ENCODE results near the gene URI1. TPM values are rescaled to one million over a fixed set of nuclear protein-coding genes. Genes with fewer than 3 reads are reported as not detected.

The URI1 gene
- polyA plus RNA-seq, 1 donor, result 62.6 TPM

DNA sequence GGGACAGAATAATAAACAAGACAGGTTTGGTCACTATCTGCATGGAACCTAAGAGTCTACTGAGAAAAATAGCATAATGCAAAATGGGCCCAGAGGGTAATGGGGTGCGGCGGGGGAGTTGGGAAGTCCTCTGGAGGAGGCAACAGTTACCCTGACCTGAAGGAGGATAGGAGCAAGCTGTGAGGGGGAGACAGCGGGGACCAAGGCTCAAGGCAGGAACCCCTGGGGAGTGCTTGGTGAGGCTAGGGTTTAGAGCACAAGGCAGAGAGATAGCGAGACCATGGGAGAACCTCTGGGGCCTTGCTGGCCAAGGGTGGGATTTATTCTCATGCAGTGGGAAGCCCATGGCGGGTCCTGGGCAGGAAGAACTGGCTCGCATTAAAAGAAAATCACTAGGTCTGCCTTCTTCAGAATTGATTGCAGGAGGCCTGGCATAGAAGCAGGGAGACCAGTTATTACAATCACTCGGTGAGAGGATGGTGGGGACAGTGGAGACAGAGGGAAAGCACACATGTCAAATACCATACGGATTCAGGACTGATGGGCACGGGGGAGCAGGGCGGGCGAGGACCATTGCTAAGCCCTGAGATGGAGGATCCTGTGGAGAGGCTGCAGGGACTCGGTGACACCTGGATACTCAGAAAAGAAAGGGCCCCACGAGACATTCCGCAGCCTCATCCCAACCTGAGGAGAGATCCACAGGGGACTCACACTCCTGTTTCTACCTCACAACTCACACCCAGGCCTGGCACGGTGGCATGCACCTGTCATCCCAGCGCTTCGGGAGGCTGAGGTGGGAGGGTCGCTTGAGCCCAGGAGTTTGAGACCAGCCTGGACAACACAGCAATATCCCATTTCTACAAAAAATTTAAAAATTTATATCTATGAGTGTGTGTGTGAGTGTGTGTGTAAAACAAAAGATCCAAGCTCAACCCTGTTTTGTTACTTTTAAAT, 110.4 kb downstream of the URI1 start:
- H3K27ac ChIP-seq (ENCODE audit: low read length), result no peak overlapping the region
- H3K4me3 ChIP-seq (ENCODE audit: low read length), result no peak overlapping the region
- no peak for DNase-seq
- no peaks in the 10 kb centered on the region for H3K9me3 ChIP-seq (ENCODE audit: control insufficient read depth, low read depth, low read length)
- H3K36me3 ChIP-seq (ENCODE audit: control insufficient read depth, insufficient read depth, low read length), result no peaks in the 10 kb centered on the region
- no peaks in the 10 kb centered on the region for H3K27me3 ChIP-seq (ENCODE audit: control insufficient read depth, insufficient read depth, low read length)
- no peaks in the 10 kb centered on the region for H3K4me1 ChIP-seq (ENCODE audit: control insufficient read depth, insufficient read depth, low read length)
- 94% methylated on average over 3 of the region's 18 CpGs for WGBS (ENCODE audit: insufficient coverage, low lambda C conversion rate)

DNA sequence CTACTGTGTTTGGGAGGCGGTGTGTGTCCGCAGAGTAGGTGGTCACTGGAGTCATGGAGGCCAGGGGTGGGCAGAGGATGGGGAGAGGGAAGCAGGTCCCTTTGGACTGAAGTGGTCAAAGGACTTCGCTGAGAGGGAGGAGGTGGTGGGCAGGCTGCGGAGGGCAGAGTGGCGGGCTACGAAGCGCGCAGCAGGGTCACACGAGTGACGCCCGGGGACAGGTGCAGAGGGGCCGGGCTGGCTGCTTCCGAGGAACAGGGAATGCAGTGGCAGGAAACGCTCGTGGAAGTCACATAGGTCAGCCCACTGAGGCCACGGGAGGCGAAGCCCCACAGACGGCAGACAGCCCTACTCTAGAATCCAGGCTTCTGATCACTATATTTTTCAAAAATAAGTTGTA, 111.5 kb downstream of the URI1 start:
- no peak overlapping the region for H3K4me3 ChIP-seq (ENCODE audit: low read length)
- H3K27me3 ChIP-seq (ENCODE audit: control insufficient read depth, insufficient read depth, low read length), result no peaks in the 10 kb centered on the region
- WGBS (ENCODE audit: insufficient coverage, low lambda C conversion rate), result 100% methylated on average over 1 of the region's 18 CpGs
- no peaks in the 10 kb centered on the region for H3K36me3 ChIP-seq (ENCODE audit: control insufficient read depth, insufficient read depth, low read length)
- H3K4me1 ChIP-seq (ENCODE audit: control insufficient read depth, insufficient read depth, low read length), result no peaks in the 10 kb centered on the region
- no peak for DNase-seq
- no peaks in the 10 kb centered on the region for H3K9me3 ChIP-seq (ENCODE audit: control insufficient read depth, low read depth, low read length)
- H3K27ac ChIP-seq (ENCODE audit: low read length), result no peak overlapping the region

DNA sequence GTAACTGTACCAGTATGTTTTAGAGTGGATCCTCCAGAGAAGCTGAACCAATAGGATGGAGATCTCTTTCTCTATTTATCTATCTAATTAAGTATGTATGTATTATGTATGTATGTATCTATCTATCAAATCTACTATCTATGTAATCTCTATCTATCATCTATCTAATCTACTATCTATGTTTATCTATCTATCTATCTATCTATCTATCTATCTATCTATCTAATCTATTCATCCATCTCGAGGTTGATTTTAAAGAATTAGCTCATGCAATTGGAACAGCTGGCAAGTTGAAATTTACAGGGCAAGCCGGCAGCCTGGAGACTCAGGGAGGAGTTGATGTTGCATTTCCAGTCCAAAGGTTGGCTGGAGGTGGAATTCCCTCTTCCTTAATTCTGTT, 112.2 kb downstream of the URI1 start:
- WGBS (ENCODE audit: insufficient coverage, low lambda C conversion rate), result 36% methylated on average over 2 of the region's 2 CpGs
- DNase-seq, result no peak
- no peaks in the 10 kb centered on the region for H3K9me3 ChIP-seq (ENCODE audit: control insufficient read depth, low read depth, low read length)
- H3K4me3 ChIP-seq (ENCODE audit: low read length), result no peak overlapping the region
- peaks cover under 1% of the 10 kb centered on the region for H3K27me3 ChIP-seq (ENCODE audit: control insufficient read depth, insufficient read depth, low read length)
- no peak overlapping the region for H3K27ac ChIP-seq (ENCODE audit: low read length)
- H3K4me1 ChIP-seq (ENCODE audit: control insufficient read depth, insufficient read depth, low read length), result no peaks in the 10 kb centered on the region
- H3K36me3 ChIP-seq (ENCODE audit: control insufficient read depth, insufficient read depth, low read length), result no peaks in the 10 kb centered on the region

DNA sequence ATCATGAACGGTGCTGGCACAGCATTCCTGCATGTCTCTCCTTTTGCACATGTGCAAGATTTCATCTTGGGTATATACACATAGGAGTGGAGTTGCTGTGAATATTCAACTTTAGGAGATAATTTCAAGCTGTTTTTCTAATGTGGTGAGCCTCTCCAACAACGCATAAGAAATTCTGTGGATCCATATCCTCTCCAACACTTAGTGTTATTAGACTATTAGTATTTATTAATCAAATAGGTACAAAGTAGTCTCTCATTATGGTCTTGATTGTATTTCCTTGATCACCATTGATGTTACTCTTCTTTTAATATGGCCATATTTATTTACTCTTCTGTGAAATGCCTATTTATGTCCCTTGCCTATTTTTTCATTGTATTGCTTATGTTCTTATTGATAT, 114.5 kb downstream of the URI1 start:
- no peaks in the 10 kb centered on the region for H3K4me1 ChIP-seq (ENCODE audit: control insufficient read depth, insufficient read depth, low read length)
- no peak overlapping the region for H3K4me3 ChIP-seq (ENCODE audit: low read length)
- H3K27me3 ChIP-seq (ENCODE audit: control insufficient read depth, insufficient read depth, low read length), result peaks cover 7% of the 10 kb centered on the region
- no CpG with 5 or more reads among the region's 2 CpGs for WGBS (ENCODE audit: insufficient coverage, low lambda C conversion rate)
- no peak for DNase-seq
- H3K36me3 ChIP-seq (ENCODE audit: control insufficient read depth, insufficient read depth, low read length), result no peaks in the 10 kb centered on the region
- no peaks in the 10 kb centered on the region for H3K9me3 ChIP-seq (ENCODE audit: control insufficient read depth, low read depth, low read length)
- no peak overlapping the region for H3K27ac ChIP-seq (ENCODE audit: low read length)

DNA sequence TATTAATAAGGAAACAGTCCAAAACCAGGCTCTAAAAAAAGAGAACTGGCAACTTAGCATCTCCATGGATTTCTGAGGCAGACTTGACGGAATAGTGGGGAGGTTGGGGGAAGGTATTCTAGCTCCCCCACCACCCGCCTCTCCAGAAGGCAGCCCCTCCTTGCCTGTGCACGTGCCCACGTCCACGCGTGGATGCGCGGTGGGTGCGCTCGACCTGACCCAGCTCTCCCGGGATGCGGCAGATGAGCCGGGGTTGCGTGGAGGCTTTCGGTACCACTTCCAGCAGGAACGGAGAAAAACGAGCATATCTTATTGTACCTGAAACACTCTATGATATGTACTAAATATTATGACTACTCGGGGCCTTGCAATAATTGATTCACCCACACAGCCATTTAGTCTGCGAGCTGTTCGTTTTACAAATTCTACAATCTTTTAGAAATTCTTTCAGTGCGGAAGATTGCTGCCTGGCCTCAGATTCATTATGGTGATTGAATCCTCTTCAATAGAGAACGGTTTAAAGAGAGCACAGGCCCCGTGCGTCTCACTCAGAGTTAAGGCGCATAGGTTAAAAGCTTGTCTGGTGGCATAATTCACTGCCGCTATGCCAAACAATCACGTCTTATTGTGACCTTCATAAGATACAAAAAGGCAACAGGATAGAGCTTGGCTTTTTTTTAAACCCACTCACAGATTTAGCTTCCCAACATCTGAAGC, 117.9 kb downstream of the URI1 start:
- no peak overlapping the region for H3K27ac ChIP-seq (ENCODE audit: low read length)
- 83% methylated on average over 8 of the region's 27 CpGs for WGBS (ENCODE audit: insufficient coverage, low lambda C conversion rate)
- DNase-seq, result no peak
- no peaks in the 10 kb centered on the region for H3K36me3 ChIP-seq (ENCODE audit: control insufficient read depth, insufficient read depth, low read length)
- H3K27me3 ChIP-seq (ENCODE audit: control insufficient read depth, insufficient read depth, low read length), result peaks cover 9% of the 10 kb centered on the region
- H3K4me3 ChIP-seq (ENCODE audit: low read length), result no peak overlapping the region
- H3K4me1 ChIP-seq (ENCODE audit: control insufficient read depth, insufficient read depth, low read length), result no peaks in the 10 kb centered on the region
- no peaks in the 10 kb centered on the region for H3K9me3 ChIP-seq (ENCODE audit: control insufficient read depth, low read depth, low read length)

DNA sequence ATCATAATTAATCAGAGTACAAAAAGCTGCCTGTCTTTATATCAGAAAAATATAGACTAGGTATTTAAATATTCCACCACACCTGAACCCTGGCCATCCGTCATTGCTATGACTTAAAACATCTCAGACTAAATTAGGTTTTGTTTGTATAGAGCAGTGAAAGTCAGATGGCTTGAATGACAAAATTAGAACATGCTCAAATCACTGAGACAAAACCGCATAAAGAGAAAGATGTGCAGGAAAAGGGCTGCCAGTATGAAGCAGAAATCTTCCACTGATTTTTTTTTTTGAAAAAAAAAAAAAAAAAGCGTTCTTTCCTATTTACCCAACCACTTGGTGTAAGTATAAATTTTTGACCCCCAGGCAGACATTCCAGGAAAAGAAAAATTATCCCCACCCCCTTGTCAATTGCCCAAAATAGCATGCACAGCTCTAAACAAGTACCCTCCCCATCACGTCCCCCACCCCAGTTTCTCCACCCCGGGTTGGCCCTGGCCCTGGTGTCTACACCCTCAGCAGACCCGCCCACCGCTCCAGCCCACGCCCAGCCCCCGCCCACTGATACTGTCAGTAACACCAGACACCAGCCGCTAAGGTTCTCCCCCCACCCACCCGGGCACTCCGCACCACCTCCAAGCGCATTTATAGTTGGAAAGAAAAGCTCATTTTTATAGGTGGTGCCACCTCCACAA, 118.6 kb downstream of the URI1 start:
- Histone ChIP-seq H3K27ac (ENCODE audit: low read length) (no peak overlapping the region), H3K4me1 (ENCODE audit: control insufficient read depth, insufficient read depth, low read length) (no peaks in the 10 kb centered on the region), H3K4me3 (ENCODE audit: low read length) (no peak overlapping the region), H3K9me3 (ENCODE audit: control insufficient read depth, low read depth, low read length) (no peaks in the 10 kb centered on the region), H3K36me3 (ENCODE audit: control insufficient read depth, insufficient read depth, low read length) (no peaks in the 10 kb centered on the region), H3K27me3 (ENCODE audit: control insufficient read depth, insufficient read depth, low read length) (peaks cover 9% of the 10 kb centered on the region)
- no peak for DNase-seq
- WGBS (ENCODE audit: insufficient coverage, low lambda C conversion rate), result 82% methylated on average over 2 of the region's 13 CpGs

DNA sequence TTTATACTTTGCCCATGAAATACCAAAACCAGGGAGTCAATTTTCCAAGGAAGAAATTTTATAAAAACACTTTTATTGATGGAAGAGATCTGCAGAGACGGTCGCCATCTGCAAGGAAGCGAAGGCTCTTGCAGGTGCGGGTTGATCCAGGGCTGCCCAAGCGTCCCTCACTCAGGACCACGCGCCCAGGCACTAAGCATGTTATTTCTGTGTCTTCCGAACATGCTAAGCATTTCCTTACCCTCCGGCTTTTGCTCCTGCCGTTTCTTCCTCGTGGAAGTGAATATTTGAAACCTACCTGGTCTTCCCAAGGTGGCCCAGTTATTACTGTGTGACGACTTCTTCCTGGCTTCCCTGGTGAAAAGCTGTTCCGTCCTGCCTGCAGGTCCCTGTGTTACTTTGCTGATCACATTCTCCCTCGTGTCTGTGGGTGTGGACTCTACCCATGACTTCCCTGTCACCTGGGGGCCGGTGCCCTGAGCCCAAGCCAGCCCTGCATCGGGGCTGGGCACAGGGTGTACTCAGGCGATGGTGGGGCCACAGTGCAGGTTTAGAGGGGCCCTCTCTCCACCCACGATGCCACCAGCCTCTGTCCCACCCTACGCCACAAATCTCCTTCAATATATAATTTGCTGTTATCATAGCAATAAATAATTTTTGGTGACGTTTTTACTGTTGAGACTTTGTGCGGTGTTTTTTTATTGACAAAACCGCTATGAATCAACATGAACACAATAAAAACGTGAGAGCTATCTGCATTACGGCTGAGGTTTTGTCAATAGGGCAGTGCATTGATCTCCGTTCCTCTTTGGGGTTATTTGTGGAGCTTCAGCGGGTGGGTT, 119.4 kb downstream of the URI1 start:
- WGBS (ENCODE audit: insufficient coverage, low lambda C conversion rate), result no CpG with 5 or more reads among the region's 26 CpGs
- Histone ChIP-seq H3K4me3 (ENCODE audit: low read length) (no peak overlapping the region), H3K36me3 (ENCODE audit: control insufficient read depth, insufficient read depth, low read length) (no peaks in the 10 kb centered on the region), H3K4me1 (ENCODE audit: control insufficient read depth, insufficient read depth, low read length) (no peaks in the 10 kb centered on the region), H3K27me3 (ENCODE audit: control insufficient read depth, insufficient read depth, low read length) (peaks cover 9% of the 10 kb centered on the region), H3K9me3 (ENCODE audit: control insufficient read depth, low read depth, low read length) (no peaks in the 10 kb centered on the region), H3K27ac (ENCODE audit: low read length) (no peak overlapping the region)
- no peak for DNase-seq

DNA sequence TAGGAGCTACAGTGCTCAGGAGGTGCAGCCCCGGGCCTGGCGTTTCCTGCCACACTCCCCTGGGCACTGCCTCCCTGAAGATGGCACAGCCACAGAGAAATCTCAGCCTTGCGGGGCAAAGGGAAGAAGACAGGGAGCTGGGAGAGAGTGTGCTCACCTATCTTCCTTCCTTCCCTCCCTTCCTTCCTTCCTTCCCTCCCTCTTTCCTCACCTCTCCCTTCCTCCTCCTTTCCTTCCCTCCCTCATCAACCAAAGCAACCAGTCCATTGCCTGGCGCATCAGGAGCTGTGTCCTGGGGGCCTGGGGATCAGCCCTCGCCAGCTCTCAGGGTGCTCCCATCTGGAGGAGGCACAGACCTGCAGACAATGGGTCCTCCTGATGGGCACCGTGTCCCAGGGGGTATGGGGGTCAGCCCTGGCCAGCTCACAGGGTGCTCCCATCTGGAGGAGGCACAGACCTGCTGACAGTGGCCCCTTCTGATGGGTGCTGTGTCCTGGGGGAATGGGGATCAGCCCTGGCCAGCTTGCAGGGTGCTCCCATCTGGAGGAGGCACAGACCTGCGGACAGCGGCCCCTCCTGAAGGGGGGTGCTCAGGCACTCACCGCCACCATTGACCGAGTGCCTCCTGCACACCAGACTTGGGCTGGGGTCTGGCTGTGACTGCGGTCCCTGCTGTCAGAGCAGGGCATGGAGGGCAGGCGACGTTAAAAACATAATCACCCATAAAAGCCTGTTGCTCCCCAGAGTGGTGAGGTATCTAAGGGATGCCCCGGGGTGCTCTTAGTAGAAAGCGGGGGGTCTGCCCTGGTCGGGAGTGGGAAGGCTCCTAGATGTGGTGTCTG, 120.2 kb downstream of the URI1 start:
- no peaks in the 10 kb centered on the region for H3K36me3 ChIP-seq (ENCODE audit: control insufficient read depth, insufficient read depth, low read length)

DNA sequence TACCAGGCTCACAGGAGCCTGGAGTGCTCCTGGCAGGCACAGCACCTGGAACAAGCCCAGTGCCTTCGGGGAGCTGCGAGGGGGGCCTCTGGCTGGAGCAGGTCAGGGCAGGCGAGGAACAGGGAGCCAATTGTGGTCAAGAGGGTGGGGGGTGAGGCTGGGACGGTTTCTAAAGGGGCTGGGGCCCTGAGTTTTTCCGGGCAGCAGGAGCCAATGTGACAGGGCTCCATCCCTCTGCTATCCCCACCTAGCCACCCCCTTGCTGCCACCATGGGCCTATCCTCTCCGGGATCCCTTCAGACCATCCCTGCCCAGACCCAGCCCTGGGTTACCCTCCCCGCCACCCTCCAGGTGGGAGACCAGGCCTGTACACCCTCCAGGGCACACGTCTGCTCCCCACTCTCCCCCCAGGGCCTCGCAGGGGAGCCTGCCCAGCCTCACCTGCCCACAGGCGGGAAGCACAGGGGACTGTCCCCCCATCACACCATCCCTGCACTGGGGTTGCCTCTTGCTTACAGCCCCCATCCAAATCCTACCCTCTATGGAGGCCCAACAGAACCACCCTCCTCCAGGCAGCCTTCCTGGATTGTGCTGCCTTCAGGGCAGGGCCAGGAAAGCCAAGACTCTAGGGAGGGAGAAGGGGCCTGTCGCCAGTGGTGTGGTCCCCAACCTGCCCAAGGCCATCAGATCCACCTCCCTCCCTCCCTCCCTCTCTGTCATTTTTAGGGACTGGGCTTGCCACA, 121.0 kb downstream of the URI1 start:
- WGBS (ENCODE audit: insufficient coverage, low lambda C conversion rate), result no CpG with 5 or more reads among the region's 11 CpGs
- Histone ChIP-seq H3K9me3 (ENCODE audit: control insufficient read depth, low read depth, low read length) (no peaks in the 10 kb centered on the region), H3K4me3 (ENCODE audit: low read length) (no peak overlapping the region), H3K36me3 (ENCODE audit: control insufficient read depth, insufficient read depth, low read length) (no peaks in the 10 kb centered on the region), H3K27ac (ENCODE audit: low read length) (no peak overlapping the region), H3K4me1 (ENCODE audit: control insufficient read depth, insufficient read depth, low read length) (no peaks in the 10 kb centered on the region), H3K27me3 (ENCODE audit: control insufficient read depth, insufficient read depth, low read length) (peaks cover 9% of the 10 kb centered on the region)
- DNase-seq, result no peak

More for the DNA sequence above, 120.2 kb downstream of the URI1 start:
- Histone ChIP-seq H3K27ac (ENCODE audit: low read length) (no peak overlapping the region), H3K9me3 (ENCODE audit: control insufficient read depth, low read depth, low read length) (no peaks in the 10 kb centered on the region), H3K27me3 (ENCODE audit: control insufficient read depth, insufficient read depth, low read length) (peaks cover 9% of the 10 kb centered on the region), H3K4me3 (ENCODE audit: low read length) (no peak overlapping the region), H3K4me1 (ENCODE audit: control insufficient read depth, insufficient read depth, low read length) (no peaks in the 10 kb centered on the region)
- WGBS (ENCODE audit: insufficient coverage, low lambda C conversion rate), result no CpG with 5 or more reads among the region's 16 CpGs
- no peak for DNase-seq

All from large intestine (tissue), 3 donors.